Panc1 (cell line): ENCODE data around the gene FZR1. TPM values are rescaled to one million over a fixed set of nuclear protein-coding genes. Genes with fewer than 3 reads are reported as not detected.

Experiments
- ATAC-seq: fragments of 200-7000 bp; cut with Tn5 transposase; 2 replicates; pipeline ENCODE4 v1.9.1; 2020; ENCODE audit warnings: mild to moderate bottlenecking, moderate library complexity
- BruUV-seq: library from RNA; stranded (reverse); fragments of 400-500 nt; replicated peaks from 2 replicates; lab custom pipeline; 2021; lab: Mats Ljungman, UMichigan
- CTCF ChIA-PET: fragments of 300-600 bp; sonication (Branson Sonifier 250); formaldehyde crosslinking; loops from one replicate; lab custom pipeline; 2022; ENCODE audit warnings: antibody characterized with exemption; lab: Charles Lee
- POLR2A ChIA-PET: fragments of 300-600 bp; sonication (Branson Sonifier 250); formaldehyde crosslinking; loops from one replicate; lab custom pipeline; 2022; ENCODE audit warnings: antibody characterized with exemption; lab: Charles Lee
- DNase-seq: peaks from one replicate; pipeline ENCODE4 v3.0.0-alpha.2; 2010; ENCODE audit warnings: low read depth, low spot score
- H3K27ac ChIP-seq: 2 replicates; pipeline ENCODE4 v1.5.1; 2011; ENCODE audit warnings: mild to moderate bottlenecking, low read length, inconsistent platforms
- H3K27me3 ChIP-seq: fragments of 200-500 bp; sonication (Bioruptor generic); 2 replicates; pipeline ENCODE4 v1.6.0; 2014; ENCODE audit warnings: low read length, inconsistent platforms; ENCODE audit not compliant: control insufficient read depth, insufficient read depth
- H3K36me3 ChIP-seq: fragments of 200-500 bp; sonication (Bioruptor generic); 2 replicates; pipeline ENCODE4 v1.5.1; 2014; ENCODE audit warnings: inconsistent platforms, mild to moderate bottlenecking, low read length, moderate library complexity; ENCODE audit not compliant: control insufficient read depth, insufficient read depth
- H3K4me1 ChIP-seq: 2 replicates; pipeline ENCODE4 v1.5.1; 2011; ENCODE audit warnings: inconsistent platforms, mild to moderate bottlenecking, low read length, moderate library complexity; ENCODE audit not compliant: control insufficient read depth, insufficient read depth
- H3K4me3 ChIP-seq, 2 experiments: 2 replicates each; pipeline ENCODE4 v1.5.1; 2011 to 2012; ENCODE audit warnings: low read depth in 2 of 2, low read length in 2 of 2, mild to moderate bottlenecking in 2 of 2, inconsistent platforms in 1 of 2, moderate library complexity in 1 of 2
- H3K9me3 ChIP-seq: fragments of 200-500 bp; sonication (Bioruptor generic); 2 replicates; pipeline ENCODE4 v1.5.1; 2014; ENCODE audit warnings: low read depth, mild to moderate bottlenecking, inconsistent platforms, low read length, moderate library complexity; ENCODE audit not compliant: control insufficient read depth, insufficient read depth
- POLR2AphosphoS5 ChIP-seq: IDR thresholded peaks from 2 replicates; pipeline ENCODE4 v1.6.1; 2012; ENCODE audit warnings: mild to moderate bottlenecking, low read depth, low read length, moderate library complexity
- SIN3A ChIP-seq: IDR thresholded peaks from 2 replicates; pipeline ENCODE4 v1.6.1; 2012; ENCODE audit warnings: low read depth, mild to moderate bottlenecking, low read length, moderate library complexity, borderline replicate concordance; ENCODE audit not compliant: insufficient read depth
- TCF7L2 ChIP-seq: IDR thresholded peaks from 2 replicates; pipeline ENCODE4 v1.6.1; 2011; ENCODE audit warnings: mild to moderate bottlenecking, low read depth, low read length, inconsistent platforms
- in situ Hi-C: cut with HindIII; loops from 2 replicates; pipeline ENCODE4 v1.10.0; 2016; ENCODE audit warnings: low sequenced_read_pairs, low pct_unique_long_range_greater_than_20kb
- intact Hi-C: fragments of 100-400 bp; cut with micrococcal nuclease; formaldehyde crosslinking; loops from one replicate; pipeline ENCODE4 v1.10.0; 2022; ENCODE audit not compliant: unreplicated experiment
- total RNA-seq: library from RNA; stranded (reverse); gene quantifications from one replicate; pipeline ENCODE4 v1.2.1, GENCODE V29; 2021; ENCODE audit not compliant: unreplicated experiment
- TF ChIP-seq, protein P1 (sequence below): fragments of 450-650 bp; IDR thresholded peaks from 2 replicates; pipeline ENCODE4 v1.5.1; 2017; ENCODE audit warnings: mild to moderate bottlenecking
- TF ChIP-seq, protein P2 (sequence below), 2 experiments: IDR thresholded peaks; 2 replicates each; pipeline ENCODE4 v1.6.1; 2011 to 2012; ENCODE audit warnings: low read depth in 2 of 2, control low read depth in 1 of 2, low read length in 1 of 2, mild to moderate bottlenecking in 1 of 2, moderate library complexity in 1 of 2; ENCODE audit not compliant: insufficient read depth in 1 of 2

Gene FZR1
- total RNA-seq, 1 experiment from 2014 or later, result 48.7 TPM

DNA sequence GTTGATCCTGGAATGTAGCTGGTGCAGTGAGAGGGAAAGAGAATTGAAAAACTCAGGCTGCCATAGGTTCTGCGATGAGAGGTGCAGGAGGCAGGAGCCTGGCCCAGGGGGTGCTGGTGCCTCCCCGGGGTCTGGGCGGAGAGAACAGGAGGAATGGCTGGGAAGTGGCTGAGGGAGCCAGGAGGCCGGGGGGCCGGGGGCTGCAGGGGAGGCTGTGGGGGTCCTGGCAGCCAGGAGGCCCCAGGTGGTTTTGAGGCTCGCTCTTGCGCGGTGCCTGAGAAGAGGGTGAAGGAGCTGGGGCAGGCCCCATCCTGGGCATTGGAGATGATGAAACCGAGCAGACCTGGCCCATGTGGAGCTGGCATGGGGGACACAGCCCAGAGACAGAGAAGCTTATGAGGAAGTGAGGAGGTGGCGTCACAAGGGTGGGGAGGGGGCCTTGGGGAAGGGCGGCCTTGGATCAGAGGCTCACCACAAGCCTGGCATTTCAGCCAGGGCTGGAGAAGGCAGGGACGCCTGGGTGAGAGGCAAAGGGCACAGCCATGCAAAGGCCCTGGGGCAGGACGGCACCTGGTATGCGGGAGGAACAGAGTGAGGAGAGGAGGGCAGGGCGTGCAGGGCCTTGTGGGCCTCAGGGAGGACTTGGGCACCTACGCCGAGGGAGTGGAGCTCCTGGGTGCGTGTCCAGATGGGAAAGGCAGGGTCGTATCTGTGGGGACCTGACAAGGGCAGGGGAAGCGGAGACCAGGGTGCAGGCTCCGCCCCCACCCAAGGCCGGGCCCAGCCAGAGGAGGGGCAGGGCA, 31.5 kb downstream of the FZR1 start:
- intact Hi-C loops (no loop called here), in situ Hi-C loops (no loop called here)
- Histone ChIP-seq H3K27ac (no peak overlapping the region; the same call in 1 of the 2 replicates), H3K4me3 (no peak overlapping the region), H3K4me1 (peaks cover 7% of the 10 kb centered on the region; the same call in 1 of the 2 replicates), H3K9me3 (no peaks in the 10 kb centered on the region), H3K36me3 (no peaks in the 10 kb centered on the region; the same call in 1 of the 2 replicates), H3K27me3 (no peaks in the 10 kb centered on the region)
- TF ChIP-seq POLR2AphosphoS5 (peak; percentile 72), SIN3A (0 out of 2 replicates have a peak, but pooled peaks have one; percentile 47)
- TF ChIP-seq, protein P1, sequence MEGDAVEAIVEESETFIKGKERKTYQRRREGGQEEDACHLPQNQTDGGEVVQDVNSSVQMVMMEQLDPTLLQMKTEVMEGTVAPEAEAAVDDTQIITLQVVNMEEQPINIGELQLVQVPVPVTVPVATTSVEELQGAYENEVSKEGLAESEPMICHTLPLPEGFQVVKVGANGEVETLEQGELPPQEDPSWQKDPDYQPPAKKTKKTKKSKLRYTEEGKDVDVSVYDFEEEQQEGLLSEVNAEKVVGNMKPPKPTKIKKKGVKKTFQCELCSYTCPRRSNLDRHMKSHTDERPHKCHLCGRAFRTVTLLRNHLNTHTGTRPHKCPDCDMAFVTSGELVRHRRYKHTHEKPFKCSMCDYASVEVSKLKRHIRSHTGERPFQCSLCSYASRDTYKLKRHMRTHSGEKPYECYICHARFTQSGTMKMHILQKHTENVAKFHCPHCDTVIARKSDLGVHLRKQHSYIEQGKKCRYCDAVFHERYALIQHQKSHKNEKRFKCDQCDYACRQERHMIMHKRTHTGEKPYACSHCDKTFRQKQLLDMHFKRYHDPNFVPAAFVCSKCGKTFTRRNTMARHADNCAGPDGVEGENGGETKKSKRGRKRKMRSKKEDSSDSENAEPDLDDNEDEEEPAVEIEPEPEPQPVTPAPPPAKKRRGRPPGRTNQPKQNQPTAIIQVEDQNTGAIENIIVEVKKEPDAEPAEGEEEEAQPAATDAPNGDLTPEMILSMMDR, result no peak
- TF ChIP-seq, protein P2, sequence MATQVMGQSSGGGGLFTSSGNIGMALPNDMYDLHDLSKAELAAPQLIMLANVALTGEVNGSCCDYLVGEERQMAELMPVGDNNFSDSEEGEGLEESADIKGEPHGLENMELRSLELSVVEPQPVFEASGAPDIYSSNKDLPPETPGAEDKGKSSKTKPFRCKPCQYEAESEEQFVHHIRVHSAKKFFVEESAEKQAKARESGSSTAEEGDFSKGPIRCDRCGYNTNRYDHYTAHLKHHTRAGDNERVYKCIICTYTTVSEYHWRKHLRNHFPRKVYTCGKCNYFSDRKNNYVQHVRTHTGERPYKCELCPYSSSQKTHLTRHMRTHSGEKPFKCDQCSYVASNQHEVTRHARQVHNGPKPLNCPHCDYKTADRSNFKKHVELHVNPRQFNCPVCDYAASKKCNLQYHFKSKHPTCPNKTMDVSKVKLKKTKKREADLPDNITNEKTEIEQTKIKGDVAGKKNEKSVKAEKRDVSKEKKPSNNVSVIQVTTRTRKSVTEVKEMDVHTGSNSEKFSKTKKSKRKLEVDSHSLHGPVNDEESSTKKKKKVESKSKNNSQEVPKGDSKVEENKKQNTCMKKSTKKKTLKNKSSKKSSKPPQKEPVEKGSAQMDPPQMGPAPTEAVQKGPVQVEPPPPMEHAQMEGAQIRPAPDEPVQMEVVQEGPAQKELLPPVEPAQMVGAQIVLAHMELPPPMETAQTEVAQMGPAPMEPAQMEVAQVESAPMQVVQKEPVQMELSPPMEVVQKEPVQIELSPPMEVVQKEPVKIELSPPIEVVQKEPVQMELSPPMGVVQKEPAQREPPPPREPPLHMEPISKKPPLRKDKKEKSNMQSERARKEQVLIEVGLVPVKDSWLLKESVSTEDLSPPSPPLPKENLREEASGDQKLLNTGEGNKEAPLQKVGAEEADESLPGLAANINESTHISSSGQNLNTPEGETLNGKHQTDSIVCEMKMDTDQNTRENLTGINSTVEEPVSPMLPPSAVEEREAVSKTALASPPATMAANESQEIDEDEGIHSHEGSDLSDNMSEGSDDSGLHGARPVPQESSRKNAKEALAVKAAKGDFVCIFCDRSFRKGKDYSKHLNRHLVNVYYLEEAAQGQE (IDR thresholded peaks at IDR 0.05; ENCODE audit: insufficient read depth in 1 of 2, low read depth in 2 of 2, low read length in 1 of 2), result no peak
- ChIA-PET CTCF (interaction anchor here (0.5 kb wide), 1 partner anchor 16 kb away, joined by 10 read pairs; no protein-coding TSS in a partner anchor), POLR2A (no interaction called here)
- TSS peak; percentile 60 for BruUV-seq
- ATAC-seq, result peak; percentile 62
- DNase-seq, result no peak

DNA sequence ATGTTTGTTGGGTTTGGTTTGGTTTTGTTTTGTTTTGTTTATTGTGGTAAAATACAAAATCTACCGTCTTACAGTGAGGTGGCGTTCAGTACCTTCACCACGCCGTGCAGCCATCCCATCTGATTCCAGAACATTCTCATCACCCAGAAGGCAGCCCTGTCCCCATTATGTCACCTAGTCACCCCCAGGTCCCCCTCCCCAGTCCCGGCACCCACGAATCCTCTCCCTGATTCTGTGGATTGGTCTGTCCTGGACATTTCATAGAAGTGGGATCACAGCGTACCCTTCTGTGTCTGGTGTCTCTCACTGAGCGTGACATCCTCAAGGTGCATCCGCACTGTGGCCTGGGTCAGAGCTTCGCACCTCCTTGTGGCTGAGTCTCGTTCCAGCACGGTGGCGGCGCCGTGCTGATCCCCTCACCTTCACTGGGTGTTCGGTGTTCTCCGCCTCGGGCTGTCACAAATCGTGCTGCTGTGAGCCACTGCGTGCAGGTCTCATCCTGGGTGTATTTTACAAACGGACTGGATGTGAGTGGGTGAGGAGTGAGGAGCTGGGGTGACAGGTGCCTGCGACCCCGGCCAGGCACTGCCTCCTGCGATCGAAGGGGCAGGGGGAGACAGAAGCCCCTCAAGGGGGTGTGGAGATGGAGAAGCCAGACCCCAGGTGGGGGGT, 32.3 kb downstream of the FZR1 start:
- Histone ChIP-seq H3K4me1 (peaks cover 7% of the 10 kb centered on the region; the same call in 1 of the 2 replicates), H3K9me3 (no peaks in the 10 kb centered on the region), H3K4me3 (no peak overlapping the region), H3K27ac (peak overlapping the region; percentile 23; the same call in 1 of the 2 replicates), H3K27me3 (no peaks in the 10 kb centered on the region), H3K36me3 (no peaks in the 10 kb centered on the region; the same call in 1 of the 2 replicates)
- in situ Hi-C loops (no loop called here), intact Hi-C loops (no loop called here)
- ATAC-seq (peak; percentile 27), DNase-seq (no peak)
- BruUV-seq, result no TSS peak
- ChIA-PET CTCF (no interaction called here), POLR2A (no interaction called here)
- TF ChIP-seq TCF7L2, result no peak
- 0 out of 2 replicates have a peak, but pooled peaks have one; percentile 48 for TF ChIP-seq POLR2AphosphoS5
